NCI-H1417 treated with DMSO at 0.1 percent for 48 hours (cell line): Measurements from ENCODE around the gene LENG1.

Experiments
- DNase-seq: peaks from one replicate; lab custom pipeline; 2025; lab: John Stamatoyannopoulos, UW

Gene LENG1

GRCh38 chr19:54109651-54110050, 49.9 kb downstream of the LENG1 start:
- DNase-seq = no peak

- no peak for DNase-seq
Measured at GRCh38 chr19:54108496-54108895, 51.0 kb downstream of the LENG1 start.

GRCh38 chr19:54107876-54108490, 51.5 kb downstream of the LENG1 start:
- no peak for DNase-seq

GRCh38 chr19:54106716-54107115, 52.8 kb downstream of the LENG1 start:
- DNase-seq = no peak

- no peak for DNase-seq
Measured at GRCh38 chr19:54105796-54106195, 53.7 kb downstream of the LENG1 start.
